GM19025 (cell line): ENCODE data around the gene TM7SF2.

Experiments
- ATAC-seq: cut with Tn5 transposase; IDR thresholded peaks from one replicate; pipeline ENCODE4 v1.9.1; 2021; ENCODE audit warnings: mild to moderate bottlenecking, low read depth, moderate library complexity; ENCODE audit not compliant: unreplicated experiment

TM7SF2 gene

DNA sequence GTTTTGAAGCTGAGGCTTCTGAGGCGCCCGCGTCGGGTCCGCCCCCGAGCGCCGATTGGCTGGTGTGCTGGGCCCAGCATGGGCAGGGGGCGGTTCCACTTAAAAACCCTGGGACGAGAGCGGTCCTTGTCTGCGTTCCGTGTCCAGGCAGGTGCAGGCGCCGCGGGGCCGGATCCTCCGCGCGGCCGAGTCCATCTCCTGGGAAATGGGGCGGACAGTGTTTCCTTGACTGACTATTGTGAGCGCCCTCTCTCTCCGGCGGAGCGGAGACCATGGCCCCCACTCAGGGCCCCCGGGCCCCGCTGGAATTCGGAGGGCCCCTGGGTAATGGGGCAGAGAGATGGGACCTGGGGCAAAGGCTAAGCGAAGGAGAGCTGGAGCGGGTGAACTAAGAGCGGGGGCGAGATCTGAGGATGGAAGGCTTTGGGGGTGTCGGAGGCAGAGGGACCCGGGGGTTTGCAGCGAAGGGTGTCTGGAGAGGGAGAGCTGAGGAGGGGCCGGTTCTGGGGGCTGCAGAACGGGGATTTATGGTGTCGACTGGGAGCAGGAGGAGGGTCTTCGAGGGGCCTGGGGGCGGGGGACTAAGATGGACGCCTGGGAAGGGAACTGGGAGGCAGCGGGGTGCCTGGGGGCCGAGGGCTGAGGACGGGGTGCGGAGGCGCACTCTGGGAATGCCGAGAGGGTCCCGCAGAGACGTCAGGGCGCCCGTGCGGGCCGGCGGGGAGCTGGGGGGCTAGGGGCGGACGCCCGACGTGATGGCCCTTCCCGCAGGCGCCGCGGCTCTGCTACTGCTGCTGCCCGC lies at the start of gene TM7SF2:
TSS of gene TM7SF2 (plus strand) at position 129 of the 802 bp plus-strand sequence. CDS start at position 273, 144 bp downstream.
- peak; percentile 78 for ATAC-seq

DNA sequence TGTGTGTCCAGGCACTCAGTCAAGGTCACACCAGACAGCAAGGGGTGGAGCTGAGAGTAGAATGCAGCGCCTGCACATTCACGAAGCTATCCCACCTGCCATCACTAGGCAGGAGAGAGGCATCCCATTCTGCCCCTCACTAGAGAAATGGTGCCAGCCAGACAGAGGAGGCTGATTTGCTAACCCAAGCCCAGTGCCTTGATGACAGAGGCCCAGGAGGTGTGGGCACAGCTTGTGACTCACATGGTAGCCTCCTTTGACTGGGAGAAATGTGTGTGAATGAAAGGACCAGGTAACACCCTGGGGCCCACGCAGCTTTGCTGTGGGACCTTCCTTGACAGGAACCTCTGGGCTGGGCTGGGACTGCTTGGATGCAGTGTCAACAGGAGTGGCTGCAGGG lies 48.1 kb upstream of the TM7SF2 start:
- ATAC-seq, result no peak

DNA sequence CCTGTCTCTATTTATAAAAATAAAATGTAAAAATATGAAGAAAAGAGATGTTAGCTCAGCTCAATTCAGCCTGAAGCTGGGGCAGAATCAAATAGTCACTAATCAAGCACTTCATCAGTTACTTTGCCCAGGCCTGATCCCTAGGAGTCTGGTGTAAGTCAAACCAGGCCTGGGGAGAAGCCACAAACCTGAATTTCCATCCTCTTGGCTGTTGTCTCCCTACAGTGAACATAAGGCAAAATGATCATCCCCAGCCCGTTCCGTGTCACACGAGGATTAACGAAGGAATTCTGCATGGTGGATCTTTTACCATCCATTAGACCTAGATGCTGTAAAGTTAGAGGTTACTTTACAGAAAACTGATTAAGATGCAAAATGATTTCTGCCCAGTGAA lies 46.8 kb upstream of the TM7SF2 start:
- no peak for ATAC-seq

DNA sequence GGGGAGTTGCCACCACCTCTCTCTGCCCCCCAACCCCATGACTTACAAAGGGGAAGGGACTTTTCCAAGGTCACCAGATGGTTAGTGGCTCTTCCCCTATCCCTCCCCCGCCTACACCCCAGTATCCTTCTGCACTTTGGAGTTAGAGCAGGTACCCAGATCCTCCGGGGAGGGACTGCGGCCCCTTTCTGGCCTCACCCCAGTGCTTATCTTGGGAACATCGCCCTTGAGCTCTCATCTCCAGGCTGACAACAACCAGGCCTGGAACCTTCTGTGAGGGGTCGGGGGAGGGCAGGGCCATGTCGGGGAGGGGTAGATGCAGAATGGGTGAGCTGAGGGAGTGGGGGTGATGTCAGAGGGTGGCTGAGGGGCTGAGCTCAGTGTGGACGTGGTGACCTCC lies 45.8 kb upstream of the TM7SF2 start:
- no peak for ATAC-seq

DNA sequence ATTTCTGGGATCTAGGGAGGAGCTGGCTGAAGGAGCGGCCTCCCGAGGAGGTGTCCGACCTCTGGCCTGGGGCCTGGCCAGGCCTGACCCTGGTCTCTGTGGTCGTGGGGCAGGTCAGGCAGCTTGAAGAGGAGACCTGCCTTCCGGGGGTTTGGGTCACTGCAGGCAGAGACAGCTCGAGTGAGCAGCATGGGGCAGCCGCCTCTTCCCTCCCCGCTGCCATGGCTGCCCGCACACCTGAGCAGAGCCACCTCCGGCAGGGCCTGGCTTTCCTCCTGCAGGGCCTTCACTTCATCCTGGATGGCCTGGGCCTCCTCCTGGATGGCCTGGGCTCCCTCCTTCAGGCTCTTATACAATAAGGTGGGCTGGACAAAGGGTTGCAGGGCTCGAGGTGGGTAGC lies 45.4 kb upstream of the TM7SF2 start:
- ATAC-seq, result no peak

DNA sequence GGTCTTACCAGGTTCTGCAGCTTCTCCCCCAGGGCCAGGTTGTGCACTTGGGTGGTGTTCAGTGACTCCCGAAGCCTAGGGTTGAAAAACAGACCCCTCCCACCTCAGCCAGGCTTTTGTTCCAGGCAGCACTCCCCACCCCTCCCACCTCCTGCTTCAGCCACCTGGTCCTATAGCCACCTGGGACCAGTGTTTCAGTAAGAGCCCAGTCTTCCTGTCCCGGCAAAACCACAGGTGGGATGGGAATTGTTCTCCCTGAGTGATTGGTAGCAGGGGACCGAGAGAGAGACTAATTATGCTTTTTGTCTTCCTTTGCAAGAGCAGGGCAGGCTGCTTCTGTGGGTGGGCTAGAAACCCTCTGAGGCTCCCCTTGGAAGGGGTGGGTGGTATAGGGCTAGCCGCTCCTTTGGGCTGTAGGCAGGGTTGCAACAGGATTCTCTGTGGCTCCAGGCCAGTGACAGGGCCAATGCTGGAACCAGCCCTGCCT lies 44.8 kb upstream of the TM7SF2 start:
- ATAC-seq, result no peak

DNA sequence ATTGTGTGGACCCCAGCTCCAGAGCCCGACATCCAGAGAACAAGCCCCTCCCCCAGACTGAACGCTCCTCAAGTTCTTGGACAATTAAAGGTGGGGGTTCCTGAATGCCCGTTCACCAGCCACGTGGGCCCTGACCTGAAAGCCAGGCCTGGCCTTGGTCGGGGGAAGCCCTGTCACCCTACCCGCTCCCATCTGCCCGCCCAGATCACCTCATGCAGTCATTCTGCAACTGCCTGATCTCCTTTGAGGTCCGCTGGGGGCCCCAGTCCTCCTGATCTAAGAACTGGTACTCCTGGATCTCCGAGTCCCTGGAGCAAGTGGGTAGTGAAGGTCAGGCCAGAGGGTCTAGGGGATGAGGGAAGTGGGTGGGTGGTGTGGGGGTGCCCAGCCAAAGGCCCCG lies 44.2 kb upstream of the TM7SF2 start:
- no peak for ATAC-seq

DNA sequence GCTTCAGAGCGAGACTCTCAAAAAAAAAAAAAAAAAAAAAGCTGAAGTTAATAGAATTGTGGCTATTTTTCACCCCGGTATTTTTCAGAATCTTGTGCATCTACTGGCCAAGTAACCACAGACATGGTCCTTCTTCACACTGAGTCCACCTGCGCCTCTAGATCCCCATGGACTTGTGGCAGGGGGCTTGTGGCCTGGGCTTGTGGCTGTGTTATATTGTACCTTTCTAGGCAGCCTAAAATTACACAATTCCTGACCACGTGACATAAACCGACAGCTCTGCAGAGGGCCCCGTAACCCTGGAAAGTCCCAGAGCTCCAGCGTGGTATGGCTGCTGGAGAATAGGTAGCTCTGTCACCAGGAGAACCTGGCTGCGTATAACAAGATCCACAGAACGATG lies 42.5 kb upstream of the TM7SF2 start:
- ATAC-seq, result no peak

DNA sequence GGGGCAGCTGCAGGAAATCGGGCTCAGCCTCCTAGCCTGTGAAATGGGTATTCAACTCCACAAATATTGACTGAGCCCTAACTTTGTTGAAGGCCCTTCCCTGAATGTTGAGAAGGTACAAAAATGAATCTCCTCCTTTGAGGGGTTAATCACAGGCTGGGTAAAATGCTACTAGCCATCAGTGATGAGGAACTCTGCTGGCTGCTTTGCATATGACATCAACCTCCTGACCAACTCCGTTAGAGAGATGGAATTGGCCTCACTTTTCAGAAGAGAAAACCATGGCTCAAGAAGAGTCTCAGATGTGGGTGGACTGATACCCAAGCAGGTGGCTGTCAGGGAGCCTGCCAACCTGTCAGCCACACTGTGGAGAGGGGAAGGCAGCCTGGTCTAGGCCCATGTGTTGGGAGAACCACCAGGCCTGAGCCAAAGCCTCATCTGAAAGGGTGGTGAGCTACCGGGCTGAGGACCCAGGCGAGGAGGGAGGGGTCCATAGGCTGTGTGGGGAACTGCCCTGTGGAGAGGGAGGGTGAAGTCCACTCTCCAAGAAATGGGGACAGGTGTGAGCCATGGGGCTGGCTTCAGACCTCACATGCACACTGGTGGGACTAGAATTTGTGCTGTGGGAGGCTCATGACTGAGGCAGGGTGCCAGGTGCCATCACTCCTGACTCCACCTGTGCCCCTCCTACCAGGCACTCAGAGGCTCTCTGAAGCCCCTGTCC lies 39.6 kb upstream of the TM7SF2 start:
- ATAC-seq, result no peak

DNA sequence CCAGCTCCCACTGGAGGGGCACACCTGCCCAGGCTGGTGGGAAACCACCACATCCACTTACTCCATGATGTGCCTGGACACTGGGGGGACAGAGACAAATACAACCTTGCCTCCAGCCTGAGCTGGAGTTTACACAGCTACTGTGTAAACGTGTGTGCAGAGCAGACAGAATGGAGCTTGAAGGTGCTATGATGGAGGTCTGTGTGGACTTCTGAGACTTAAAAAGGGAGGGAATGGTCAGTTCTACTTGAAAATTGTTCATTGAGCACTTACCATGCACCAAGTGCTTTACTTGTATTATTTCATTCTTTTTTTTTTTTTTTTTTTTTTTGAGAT lies 39.1 kb upstream of the TM7SF2 start:
- no peak for ATAC-seq

DNA sequence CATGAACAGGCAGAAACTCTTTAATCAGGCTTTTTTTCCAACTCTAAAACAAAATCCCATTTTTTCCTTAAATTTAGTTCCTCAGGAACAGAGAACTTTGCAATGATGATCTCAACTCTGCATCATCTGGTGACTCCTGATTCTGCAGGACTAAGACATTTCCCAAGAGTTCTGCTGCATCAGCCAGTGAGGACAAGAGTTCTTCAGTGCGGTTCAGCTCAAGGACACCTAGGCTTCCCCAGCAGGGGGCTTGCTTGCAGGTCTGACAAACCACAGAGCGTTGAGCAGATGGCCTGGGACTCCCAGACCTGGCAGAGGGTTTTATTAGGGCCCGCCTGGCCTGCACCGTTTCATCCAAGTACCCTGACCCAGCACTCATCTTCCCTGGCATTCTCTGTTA lies 34.2 kb upstream of the TM7SF2 start:
- ATAC-seq, result no peak

DNA sequence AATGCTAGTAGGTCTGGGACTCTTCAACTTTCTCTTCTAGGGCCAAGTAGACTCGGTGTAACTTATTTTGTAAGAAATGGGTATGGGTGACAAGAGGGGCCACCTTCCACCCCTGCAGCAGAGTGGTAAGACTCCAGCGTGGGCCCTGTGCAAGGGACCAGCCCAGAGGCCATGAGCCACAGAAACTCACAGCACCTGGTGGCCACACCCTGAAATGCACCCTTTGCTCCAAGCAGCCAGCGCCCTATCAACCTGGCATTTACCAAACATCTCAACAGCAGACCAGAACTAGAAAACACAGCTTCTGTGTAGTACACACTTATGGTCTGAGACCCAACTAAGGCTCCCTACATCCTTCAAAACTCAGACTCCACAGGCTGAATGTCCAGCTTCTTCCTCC lies 33.5 kb upstream of the TM7SF2 start:
- peak; percentile 55 for ATAC-seq

DNA sequence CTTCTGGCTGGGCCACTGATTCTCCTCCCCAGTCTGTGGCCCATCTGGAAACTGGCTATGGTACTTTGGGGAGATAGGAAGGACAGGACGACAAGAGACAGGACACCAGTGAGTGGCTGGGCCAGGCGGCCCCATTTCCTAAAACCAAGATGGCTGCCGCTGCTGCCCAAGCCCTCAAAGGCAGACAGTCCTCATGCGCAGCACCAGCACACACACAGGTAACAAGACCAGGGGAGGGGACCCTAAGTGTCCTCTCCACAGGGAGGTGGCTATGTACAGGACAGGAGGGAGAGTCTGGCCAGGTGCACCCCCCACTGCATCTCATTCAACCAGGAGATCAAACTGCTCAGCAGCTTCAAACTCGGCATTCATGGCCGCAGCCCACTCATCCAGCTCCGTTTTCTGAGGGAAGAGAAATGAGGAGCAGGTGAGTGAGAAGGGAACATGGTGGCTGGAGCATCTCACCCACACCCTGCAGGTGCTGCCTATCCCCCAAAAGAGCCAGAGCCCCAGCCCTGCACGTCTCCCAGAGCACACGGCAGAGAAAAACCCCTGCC lies 32.8 kb upstream of the TM7SF2 start:
- no peak for ATAC-seq

DNA sequence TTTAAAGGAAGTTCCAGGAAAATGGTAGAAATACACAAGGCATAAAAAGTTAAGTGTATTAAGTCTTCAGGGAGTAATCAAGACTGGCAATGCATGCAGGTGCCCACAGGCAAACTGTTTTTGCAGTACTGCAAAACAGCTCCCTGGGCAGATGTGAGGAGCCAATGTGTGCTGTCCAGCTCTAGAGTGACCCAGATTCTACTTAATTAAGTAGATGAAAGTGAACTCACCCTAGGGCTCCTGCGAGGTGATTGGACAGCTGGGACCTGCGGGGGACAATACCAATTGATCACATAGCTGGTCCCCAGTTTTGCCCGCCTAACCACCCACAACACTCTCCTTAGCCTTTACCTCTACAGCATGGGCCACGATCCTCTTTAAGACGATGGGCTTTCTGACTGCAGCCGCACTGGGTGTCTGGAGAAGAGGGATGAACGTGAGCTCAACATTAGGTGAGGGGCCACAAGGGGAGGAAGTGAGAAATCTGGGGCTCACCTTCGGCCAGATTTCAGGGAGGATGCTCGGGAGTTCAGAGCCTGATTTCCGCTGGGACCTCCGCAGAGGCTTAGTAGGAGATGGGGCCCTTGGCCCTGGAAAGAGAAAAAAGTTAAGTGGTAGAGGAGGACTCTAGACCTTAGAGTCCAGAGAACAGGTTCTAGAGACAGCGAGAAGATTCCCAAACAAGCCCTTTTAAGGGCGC lies 28.4 kb upstream of the TM7SF2 start:
- no peak for ATAC-seq

DNA sequence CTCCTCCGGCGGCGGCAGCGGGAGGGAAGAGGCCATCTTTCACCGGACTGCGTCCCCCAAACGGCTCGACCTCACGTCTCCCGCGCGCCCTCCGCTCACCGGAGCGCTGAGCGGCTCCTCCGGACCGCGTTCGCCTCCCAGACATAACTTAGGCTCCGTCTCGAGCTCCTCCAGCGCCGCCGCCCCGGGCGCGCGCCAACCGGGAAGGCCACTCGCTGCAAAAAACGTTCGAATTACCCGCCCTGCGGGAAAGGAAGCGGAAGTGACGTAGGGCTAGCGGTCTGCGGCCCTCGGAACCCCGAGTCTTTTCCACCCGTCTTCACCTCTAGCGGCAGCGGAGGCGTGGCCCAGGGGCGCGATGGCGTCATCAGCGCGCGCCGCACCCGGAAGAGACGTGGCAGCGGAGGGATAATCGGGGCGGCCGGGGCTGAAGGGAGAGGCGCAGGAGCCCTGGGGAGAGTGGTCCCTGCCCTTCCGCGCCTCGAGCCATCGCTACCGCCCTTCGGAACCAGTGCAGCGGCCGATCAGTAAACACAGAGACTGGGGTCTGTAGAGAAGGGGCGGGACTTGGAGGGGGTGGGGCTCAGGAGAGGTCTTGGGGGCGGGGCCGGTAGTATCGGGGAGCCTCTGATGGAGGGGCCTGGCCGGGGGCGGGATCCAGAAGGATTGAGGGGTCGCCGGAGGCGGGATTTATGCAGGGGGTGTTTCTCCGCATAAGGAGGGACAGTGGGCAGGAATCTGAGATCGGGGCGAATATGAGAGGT lies 27.7 kb upstream of the TM7SF2 start, which contains the start of the genes CDCA5 and ZFPL1:
TSS of gene CDCA5 (minus strand) at position 207 of the 764 bp plus-strand sequence. CDS start at position 145, 62 bp downstream.
TSS of gene ZFPL1 (plus strand) at position 389 of the 764 bp plus-strand sequence. CDS start 477 bp downstream, outside the sequence.
- ATAC-seq, result peak; percentile 79

DNA sequence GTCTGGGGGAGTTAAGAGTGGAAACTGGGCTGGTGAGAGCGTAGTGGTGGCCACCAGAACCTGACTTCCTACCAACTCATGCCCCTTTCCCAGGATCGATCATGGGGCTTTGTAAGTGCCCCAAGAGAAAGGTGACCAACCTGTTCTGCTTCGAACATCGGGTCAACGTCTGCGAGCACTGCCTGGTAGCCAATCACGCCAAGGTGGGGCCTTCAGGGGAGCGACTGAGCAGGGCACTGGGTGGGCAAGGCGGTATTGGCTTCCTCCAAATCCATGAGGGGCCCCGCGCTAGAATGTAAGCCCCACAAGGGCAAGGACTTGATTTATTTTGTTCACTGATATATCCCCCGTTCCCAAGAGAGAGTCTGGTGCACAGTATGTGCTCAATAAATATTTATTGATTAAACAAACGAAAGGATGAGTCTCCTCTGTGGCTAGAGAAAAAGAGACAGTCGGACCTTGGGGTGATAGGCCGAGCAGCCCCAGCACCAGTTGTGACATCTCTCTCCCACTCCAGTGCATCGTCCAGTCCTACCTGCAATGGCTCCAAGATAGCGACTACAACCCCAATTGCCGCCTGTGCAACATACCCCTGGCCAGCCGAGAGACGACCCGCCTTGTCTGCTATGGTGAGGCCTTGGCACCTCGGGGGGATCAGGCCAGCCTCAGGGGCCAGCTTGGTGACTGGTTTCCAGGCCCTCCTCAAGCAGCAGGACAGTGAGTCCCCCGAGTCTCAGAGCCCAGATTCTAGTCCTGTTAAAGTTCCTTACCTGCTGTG lies 26.9 kb upstream of the TM7SF2 start:
- no peak for ATAC-seq

DNA sequence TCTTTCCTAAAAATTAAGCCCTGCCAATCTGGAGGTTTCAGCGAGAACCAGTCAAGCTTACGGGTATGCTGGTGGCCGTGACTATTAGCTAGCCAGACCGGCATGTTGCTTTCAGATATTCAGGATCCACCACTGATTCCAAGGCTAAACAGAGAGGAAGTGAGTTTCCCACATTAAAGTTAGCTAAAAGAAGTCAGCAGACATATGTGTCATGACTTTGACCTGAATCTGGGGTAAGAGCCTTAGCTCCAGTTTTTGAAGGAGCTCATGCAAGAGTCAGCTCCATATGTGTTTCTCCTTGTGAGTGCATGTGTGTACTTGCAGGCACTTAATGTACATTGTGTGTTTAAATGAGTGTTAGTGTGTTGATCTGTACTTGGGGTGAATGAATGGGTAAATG lies 26.2 kb upstream of the TM7SF2 start:
- ATAC-seq, result no peak

DNA sequence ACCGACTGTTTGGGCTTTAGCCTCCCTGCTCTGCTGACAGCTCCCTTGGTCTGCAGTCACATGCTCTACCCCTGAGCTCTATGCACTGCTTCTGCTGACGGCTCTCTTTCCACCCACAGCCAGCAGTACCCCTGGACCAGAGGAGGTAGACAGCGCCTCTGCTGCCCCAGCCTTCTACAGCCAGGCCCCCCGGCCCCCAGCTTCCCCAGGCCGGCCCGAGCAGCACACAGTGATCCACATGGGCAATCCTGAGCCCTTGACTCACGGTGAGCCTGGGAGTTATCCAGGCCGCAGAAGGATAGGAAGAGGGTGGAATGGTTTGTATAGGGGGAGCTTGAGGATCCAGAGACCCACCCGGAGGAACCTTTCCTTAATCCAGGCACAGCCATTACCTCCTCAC lies 24.9 kb upstream of the TM7SF2 start:
- no peak for ATAC-seq

DNA sequence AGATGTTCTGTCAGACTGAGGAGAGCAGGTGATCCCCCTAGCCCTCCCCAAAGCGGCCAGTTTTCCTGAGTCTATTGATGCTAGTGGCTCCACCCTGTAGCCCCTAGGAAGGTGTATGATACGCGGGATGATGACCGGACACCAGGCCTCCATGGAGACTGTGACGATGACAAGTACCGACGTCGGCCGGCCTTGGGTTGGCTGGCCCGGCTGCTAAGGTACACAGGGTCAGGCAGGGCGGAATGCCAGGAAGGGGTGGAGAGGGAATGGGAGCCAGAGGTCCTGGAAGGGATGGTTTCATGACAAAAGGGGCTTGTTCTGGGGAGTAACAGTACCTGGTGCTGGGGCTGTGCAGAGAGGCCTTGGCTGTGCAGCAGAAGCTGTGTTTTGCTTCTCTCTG lies 24.5 kb upstream of the TM7SF2 start:
- no peak for ATAC-seq
